Measurements from ENCODE around the gene UBE2O.

UBE2O gene

GRCh38 chr17:76439314-76439928 lies 13.5 kb downstream of the UBE2O start:
- no peak for DNase-seq (ENCODE audit: low read depth)

DNA sequence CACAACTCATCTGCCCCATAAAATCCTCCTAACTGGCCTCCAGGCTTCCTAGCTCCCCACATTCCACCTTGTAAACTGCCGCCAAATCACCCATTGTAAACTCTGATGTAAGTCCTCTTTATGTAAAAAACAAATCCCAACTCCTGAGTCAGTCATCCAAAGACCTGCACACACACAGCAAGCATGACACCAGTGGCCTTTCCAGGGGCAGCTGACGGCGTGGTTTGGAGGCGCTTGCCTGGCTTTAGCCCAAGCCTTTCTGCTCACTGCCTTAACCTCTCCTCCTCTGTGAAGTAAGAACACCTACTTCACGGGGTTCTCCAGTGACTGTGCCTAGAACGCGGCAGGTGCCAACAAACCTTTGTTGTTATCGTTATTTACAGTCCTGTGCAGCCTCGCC lies 14.0 kb downstream of the UBE2O start:
- no peak for DNase-seq (ENCODE audit: low read depth)

DNA sequence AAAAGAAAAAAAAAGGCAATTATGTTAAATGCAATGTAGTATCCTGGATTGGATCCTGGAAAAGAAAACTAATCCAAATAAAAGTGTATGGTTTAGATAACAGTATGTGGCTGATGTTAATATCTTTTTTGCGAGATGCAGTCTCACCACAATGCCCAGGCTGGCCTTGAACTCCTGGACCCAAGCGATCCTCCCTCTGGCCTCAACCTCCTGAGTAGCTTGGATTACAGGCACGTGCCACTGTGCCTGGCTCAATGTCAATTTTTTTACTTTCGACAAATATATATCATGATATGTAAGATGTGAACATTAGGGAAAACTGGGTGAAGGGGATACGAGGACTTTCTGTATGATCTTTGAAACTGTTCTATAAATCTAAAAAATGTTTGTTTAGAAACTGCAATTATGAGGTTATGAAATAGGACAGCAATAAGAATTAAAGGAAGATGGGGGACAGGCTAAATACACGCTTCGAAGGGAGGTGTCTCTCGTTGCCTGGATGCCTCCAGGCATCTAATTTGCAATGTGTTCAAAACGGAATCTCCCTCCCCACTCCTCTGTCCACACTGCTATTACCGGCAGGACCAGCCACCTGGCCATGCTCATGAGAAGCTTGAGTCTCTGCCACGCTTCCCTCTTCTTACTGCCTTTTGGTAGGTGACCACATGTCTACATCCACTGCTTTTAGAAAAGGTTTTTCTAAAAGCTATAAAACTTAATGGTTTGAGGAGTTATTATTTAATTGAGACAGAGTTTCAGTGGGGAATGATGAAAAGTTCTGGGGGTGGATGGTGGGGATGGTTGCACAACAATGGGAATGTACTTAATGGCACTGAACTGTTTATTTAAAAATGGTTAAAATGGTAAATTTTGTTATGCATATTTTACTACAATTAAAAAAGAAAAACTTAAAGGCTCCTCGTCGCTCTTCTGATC lies 15.2 kb downstream of the UBE2O start:
- no peak for DNase-seq (ENCODE audit: low read depth)

- no peak for DNase-seq (ENCODE audit: low read depth)
Measured at GRCh38 chr17:76435751-76436150, 17.2 kb downstream of the UBE2O start.

DNA sequence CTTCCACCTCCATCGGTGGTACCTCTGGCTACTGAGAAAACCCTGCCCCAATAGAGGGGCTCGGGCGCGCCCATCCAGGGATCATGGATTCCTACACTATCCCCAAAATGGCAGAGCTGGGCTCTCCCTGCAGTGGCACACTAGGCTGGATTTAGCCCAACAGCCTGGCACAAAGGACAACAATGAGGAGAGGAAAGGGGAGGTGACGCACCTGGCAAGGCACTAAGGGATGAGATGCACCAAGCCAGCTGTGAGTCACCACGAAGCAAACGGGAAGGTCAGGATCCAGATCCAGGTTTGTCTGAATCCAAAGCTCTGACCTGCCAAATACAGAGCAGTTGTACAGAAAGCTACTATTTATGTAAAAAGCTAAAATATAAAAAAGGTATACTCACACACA lies 18.1 kb downstream of the UBE2O start:
- no peak for DNase-seq (ENCODE audit: low read depth)

DNA sequence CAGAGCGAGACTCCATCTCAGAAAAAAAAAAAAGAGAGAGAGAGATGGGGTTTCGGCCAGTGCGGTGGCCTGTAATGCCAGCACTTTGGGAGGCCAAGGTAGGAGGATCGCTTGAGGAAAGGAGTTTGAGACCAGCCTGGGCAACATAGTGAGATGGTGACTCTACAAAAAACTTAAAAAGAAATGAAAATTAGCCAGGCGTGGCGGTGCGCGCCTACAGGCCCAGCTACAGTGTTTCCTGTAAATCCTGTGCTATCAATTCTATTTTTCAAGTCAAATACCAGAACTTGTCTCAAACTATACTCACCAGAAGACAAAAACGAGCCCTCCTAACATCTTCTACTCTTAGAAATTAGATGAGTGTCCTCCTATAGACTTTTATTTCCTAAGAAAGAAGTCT lies 19.3 kb downstream of the UBE2O start:
- no peak for DNase-seq (ENCODE audit: low read depth)

DNA sequence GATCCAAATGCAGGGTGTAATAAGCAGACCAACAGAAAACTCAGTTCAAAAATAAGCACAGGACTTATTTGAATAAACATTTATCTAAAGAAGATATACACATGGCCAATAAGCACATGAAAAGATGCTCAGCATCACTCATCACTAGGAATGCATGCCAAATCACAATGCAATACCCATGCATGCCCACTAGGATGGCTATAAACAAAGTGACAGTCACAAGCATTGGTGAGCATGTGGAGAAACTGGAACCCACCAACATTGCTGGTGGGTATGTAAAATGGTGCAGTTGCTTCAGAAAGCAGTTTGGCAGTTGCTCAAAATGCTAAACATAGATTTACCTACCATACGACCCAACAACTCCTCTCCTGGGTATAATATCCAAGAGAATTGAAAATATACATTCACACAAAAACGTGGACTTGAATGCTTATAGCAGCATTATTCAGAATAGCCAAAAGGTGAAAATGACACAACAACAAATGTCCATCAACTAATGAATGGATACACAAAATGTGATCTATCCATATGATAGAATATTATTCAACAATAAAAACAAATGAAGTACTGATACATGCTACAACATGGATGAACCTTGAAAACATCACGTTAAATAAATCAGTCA lies 20.1 kb downstream of the UBE2O start:
- no peak for DNase-seq (ENCODE audit: low read depth)

- no peak for DNase-seq (ENCODE audit: low read depth)
Measured at GRCh38 chr17:76432004-76432403, 20.9 kb downstream of the UBE2O start.

DNA sequence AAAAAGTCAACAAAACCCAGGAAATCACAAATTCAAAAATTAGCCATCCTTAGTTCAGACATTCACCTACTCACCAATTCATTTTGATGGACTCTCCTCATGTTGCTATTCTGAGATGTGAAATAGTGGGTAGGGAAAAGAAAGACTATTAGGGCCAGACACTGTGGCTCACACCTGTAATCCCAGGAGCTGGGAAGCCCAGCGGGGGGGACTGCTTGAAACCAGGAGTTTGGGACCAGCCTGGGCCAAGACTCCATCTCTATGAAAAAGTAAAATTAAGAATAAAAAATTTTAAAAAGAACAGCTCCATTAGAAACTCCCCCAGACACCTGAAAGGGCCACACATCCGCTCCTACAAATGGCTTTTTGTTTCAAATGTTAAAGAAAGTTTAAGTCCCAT lies 21.4 kb downstream of the UBE2O start:
- DNase-seq (ENCODE audit: low read depth): no peak

GRCh38 chr17:76428511-76428910 lies 24.4 kb downstream of the UBE2O start:
- no peak for DNase-seq (ENCODE audit: low read depth)

DNA sequence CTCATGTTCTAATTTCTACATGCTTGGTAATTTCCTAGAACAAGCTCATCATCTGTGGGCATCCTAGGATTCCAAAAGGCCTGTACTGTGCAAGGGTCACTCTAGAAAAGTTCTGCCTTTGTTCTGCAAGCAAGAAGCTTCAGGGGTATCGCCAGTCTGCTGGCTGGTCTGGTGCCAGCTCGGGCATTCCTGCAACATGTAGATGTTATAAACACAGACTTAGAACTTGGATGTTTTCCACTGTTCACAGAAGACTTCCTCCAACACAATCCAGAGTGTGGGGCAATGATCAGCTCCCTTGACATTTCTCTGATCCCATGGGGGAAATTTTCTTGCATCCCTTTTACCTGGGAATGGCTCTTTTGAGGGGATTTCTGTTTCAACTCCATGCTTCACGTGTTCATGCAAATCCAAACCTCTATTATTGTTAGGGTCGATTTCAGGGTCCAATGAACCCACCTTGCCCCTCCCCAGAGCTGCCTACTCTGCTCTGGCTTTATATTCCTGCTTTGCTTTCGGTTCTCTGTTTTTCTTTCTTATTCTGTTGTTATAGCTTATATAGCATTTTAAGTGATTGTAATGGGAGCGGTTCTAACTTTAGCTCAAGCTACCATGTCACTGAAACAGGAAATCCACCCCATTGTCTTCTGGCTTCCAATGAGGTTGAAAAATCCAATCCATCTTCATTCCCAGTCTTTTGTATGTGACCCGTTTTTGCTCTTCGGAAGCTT lies 25.3 kb downstream of the UBE2O start:
- DNase-seq (ENCODE audit: low read depth): no peak

- no peak for DNase-seq (ENCODE audit: low read depth)
Measured at GRCh38 chr17:76426853-76427252, 26.1 kb downstream of the UBE2O start.

DNA sequence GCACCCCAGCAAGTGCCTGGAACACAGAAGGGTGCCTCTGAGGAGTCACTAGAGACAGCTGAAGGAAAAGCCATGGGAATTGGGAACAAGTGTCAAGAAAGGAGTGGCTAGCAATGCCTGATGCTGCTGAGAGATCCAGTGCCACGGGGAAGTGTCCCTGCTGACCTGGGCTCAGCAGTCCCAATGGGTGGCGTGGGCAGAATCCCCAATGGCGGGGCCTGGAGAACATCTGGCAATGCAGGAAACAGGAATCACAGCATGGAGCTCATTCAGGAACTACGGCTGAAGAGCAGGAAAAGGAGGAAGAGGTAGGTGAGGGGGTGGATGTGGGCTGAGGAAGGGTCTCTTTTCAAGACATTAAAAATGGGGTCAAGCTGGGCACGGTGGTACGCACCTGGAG lies 30.1 kb downstream of the UBE2O start:
- no peak for DNase-seq (ENCODE audit: low read depth)

DNA sequence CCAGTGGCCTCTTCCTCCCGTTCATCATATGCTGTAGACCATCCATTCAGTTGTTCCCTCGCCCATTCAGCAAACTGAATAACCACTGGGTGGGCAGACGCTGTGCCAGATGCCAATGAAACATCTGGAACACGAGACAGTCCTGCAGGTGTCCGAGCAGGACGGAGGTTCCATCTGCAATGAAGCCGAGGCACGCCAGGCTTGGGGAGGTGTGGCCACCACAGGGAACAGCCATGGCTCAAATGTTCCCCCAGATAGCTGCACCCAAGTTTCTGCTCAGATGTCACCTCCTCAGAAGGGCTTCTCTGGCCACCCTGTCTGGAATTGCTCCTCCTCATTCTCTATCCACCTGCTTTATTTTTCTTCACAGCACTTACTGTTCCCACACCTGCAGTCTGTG lies 30.5 kb downstream of the UBE2O start:
- no peak for DNase-seq (ENCODE audit: low read depth)

- no peak for DNase-seq (ENCODE audit: low read depth)
Measured at GRCh38 chr17:76421044-76421407, 31.9 kb downstream of the UBE2O start.

DNA sequence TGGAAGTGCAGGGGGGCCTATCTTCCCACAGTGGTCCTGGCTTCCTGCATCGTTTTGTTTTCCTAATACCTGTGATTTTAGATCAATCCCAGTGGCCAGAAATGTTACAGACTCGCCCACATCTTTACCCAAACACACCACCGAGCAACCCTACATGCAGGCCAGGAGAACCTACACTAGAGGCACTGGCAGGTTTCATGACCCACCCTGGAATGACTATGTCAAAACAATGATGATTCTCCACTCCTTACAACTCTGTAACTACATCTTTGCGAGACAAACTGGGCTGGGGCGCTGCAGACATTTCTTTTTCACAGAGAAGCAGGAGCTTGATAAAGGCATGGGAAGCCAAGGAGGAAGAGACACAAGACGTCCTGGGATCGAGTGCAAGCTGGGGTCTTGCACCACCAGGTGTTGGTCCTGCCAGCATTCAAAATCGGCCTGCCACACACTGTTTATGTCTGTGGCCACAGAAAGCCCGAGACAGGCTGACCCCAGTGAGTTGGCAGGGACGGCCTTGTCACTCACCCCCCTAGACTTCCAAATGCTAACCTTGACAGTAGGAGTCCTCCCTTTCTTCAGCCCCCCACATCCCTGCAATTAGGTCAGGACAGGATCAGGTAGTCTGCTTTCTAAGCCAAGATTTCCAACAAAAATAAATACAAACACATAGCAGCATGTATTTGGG lies 32.5 kb downstream of the UBE2O start:
- DNase-seq (ENCODE audit: low read depth): no peak

DNA sequence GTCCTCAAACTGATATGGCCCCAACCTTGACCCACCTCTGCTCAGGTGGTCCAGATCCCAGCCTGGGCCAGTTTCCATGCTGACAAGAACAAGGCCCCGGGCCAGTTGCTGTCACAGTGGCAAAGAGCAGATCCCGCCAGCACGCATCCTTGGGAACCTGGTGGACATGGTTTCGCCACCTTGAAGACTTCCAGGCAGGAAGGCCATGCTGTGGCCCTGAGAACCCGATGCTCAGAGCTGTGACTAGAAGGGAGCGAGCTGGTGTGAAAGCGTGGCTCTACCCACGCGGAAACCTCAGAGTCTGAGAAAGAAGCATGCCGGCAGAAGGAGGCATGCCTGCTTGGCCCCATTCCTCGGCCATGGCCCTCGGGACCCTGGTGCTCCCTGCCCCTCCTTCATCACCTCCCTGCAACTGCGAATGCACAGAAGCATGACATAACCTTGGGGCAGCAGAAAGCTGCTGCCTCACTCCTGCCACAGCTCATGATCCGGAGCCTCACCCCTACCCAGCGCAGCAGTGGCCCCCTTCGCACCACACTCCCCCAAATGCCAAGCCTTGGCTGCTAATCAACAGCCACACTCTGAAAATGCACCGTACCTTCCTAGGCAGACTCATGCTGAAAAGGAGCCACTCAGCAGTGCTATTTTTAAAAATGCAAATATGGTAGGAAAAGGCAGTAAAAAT lies 33.2 kb downstream of the UBE2O start:
- no peak for DNase-seq (ENCODE audit: low read depth)

DNA sequence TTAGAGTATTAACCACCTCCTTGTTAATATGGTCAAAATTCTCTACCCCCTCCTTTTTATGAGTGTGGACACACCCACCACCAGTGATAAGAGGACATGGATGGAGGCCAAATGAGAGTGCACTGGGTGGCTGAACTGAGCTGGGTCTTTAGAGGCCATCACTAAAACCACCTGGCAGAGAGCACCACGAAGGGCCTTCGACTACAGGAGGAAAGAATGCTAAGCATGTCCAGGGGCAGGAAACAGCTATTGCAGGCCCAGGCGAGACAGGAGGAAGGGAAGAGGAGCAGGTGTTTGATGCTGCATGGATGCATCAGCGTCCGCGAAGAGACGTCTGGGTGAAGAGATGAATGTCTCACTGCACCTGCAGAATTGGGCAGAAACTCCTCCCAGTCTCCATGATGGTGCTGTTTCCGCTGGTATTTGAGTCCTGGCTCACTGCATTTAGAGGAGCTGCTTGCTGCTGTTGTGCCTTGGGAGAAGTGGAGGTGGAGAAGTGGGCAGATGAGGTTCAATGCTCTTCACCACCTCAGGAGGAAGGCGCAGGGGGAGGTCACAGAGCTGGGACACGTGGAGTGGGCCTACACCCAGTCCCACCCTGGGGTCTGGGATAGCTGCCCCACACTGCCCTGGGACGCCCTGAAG lies 35.3 kb downstream of the UBE2O start:
- no peak for DNase-seq (ENCODE audit: low read depth)

DNA sequence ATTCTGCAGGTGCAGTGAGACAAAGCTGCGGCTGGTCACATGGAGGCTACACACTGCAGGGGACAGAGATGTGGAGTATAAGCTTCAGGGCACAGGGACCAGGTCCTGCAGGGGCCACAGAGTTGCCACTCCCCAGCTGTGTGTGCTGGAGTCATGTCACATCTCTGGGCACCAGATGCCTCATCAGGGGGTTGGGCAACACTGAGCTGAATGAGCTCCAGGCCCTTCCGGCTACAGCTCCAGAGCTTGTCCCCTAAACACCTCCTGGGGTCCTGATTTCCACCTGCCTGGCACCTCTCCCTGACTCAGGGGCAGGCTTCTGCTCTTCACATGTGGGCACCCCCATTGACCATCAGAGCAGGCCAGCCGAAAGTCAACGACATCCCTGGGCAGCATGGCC lies 36.1 kb downstream of the UBE2O start:
- DNase-seq (ENCODE audit: low read depth): no peak

DNA sequence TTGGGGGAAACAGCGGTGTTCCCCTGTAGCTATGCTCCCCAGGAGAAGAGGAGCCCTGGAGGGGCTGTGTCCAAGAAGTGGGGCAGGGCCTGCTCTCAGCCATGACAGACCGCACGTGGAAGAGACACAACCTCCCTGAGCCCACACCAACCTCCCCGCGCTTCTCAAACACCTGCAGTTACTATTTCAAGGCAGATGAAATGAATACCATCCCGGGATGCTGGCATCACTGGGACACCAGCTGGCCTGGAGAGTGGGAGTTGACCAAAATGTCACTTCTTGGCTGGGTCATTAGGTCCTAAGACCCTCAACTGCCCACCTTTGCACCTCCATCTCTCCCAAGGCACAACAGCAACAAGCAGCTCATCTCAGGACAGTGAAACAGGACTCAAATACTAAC lies 36.5 kb downstream of the UBE2O start:
- no peak for DNase-seq (ENCODE audit: low read depth)

GRCh38 chr17:76415786-76416185 lies 37.2 kb downstream of the UBE2O start:
- DNase-seq (ENCODE audit: low read depth): no peak
